ES-I3 (cell line): ENCODE measurements around the gene CCNYL1.
"Not testable (repeated sequence)": the region's sequence is repeated elsewhere in the genome, so short reads cannot be mapped to it uniquely, and the experiment has no call there.

Experiments
- H3K36me3 ChIP-seq: 2 replicates; pipeline ENCODE4 v1.6.1; 2013; ENCODE audit warnings: mild to moderate bottlenecking, low read length, control low read depth, moderate library complexity; ENCODE audit not compliant: insufficient read depth
- H3K4me1 ChIP-seq: 2 replicates; pipeline ENCODE4 v1.6.1; 2013; ENCODE audit warnings: mild to moderate bottlenecking, control low read depth, low read length; ENCODE audit not compliant: insufficient read depth
- H3K9ac ChIP-seq: 2 replicates; pipeline ENCODE4 v1.6.1; 2013; ENCODE audit warnings: low read depth, mild to moderate bottlenecking, low read length, moderate library complexity
- H3K9me3 ChIP-seq: 2 replicates; pipeline ENCODE4 v1.6.1; 2013; ENCODE audit warnings: mild to moderate bottlenecking, low read length, moderate library complexity; ENCODE audit not compliant: control insufficient read depth, insufficient read depth

Gene CCNYL1

DNA sequence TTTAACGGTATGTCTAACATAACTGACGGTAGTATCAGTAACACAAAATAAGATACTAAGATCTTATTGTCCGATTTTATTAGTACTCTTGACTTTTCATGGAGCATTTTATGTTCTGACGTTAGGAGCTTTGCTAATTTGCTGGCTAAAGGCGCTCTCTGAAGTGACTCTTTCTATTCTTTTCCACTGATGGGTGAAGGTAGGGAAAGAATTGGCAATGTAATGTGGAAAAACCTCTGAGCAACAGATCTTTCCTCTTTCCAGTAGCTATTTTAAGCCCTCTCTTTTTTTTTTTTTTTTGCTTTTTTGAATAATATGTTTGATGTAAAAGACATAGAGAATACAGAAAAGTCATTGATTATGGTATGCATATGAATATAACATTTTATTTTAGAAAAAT, 4.6 kb downstream of the CCNYL1 start:
- Histone ChIP-seq H3K36me3 (no peaks in the 10 kb centered on the region), H3K9me3 (no peaks in the 10 kb centered on the region), H3K9ac (no peak overlapping the region), H3K4me1 (0 out of 2 replicates have a peak, but pooled peaks cover 6% of the 10 kb centered on the region)

DNA sequence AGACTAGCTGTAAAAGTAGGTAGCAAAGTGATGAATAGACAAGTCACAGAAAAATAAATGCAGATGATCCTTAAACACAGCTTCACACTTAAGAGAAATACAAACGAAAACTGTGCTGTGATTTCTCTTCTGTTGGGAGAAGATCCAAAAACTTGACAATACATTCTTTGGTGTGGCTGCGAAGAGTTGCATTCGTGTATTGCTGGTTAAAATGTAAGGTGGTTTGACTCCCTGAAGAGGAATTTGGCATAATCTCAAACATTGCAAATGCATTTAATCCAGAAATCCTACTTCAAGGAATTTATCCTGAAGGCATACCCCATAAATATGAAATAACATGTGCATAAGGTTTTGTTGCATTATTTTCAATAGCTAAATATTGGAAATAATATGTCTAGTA, 7.1 kb downstream of the CCNYL1 start:
- H3K9ac ChIP-seq: no peak overlapping the region
- no peaks in the 10 kb centered on the region for H3K9me3 ChIP-seq
- 0 out of 2 replicates have a peak, but pooled peaks cover 6% of the 10 kb centered on the region for H3K4me1 ChIP-seq
- H3K36me3 ChIP-seq: no peaks in the 10 kb centered on the region

DNA sequence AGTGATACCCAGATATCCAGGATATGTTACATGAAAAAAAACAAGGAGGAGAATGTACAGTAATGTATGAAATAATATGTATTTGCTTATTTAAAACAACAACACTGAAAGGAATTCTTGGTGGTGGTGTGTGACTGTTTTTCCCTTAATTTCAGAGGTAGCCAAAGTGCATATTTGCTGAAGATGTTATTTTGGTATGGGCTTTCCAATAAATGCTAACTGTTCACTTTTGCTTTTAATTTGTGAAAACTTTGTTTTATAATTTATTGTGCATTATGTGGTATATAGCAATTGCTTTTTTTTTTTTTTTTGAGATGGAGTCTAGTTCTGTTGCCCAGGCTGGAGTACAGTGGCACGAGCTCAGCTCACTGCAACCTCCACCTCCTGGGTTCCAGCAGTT, 7.6 kb downstream of the CCNYL1 start:
- Histone ChIP-seq H3K9me3 (no peaks in the 10 kb centered on the region), H3K9ac (no peak overlapping the region), H3K36me3 (no peaks in the 10 kb centered on the region), H3K4me1 (0 out of 2 replicates have a peak, but pooled peaks cover 6% of the 10 kb centered on the region)

DNA sequence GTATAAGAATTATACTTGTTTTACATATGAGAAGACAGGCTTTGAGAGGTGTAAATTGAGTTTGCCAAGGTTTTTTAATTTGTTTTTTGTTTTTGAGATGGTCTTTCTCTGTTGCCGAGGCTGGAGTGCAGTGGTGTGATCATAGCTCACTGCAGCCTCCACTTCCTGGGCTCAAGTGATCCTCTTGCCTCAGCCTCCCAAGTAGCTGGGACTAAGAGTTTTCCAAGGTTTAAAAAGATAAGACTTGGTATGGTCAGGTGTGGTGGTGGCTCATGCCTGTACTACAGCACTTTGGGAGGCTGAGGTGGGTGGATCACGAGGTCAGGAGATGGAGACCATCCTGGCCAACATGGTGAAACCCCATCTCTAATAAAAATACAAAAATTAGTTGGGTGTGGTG, 8.2 kb downstream of the CCNYL1 start:
- not testable (repeated sequence) for H3K9me3 ChIP-seq, H3K4me1 ChIP-seq, H3K36me3 ChIP-seq

DNA sequence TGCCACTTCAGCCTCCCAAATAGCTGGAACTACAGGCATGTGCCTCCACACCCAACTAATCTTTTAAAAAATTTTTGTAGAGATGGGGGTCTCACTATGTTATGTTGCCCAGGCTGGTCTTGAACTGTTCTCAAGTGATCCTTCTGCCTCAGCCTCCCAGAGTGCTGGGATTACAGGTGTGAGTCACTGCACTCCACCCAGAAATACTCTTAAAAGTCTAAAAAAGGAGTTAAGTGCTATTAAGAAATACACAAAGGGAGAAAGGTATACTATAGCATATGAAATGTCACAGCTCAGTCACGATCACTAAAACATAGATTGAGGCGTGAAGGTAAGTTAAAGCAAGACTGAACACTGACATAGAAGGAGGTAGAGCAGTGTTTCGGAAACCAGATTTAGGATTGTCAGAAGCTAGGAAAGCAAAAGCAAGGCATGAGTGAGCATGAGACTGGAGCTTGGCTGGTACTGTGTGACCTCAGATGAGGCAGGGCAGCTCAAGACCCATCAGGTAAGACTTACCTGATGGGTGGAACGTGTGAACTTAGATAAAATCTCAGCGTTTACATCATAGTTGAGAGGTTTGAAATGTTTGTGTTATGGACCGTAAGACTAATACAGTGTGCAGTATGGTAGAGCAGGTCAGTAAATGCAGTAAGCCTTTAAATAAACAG, 9.2 kb downstream of the CCNYL1 start:
- Histone ChIP-seq H3K36me3 (no peaks in the 10 kb centered on the region), H3K9ac (no peak overlapping the region), H3K9me3 (no peaks in the 10 kb centered on the region), H3K4me1 (0 out of 2 replicates have a peak, but pooled peaks cover 6% of the 10 kb centered on the region)

More for the DNA sequence above, 8.2 kb downstream of the CCNYL1 start:
- not testable (repeated sequence) for H3K9ac ChIP-seq

DNA sequence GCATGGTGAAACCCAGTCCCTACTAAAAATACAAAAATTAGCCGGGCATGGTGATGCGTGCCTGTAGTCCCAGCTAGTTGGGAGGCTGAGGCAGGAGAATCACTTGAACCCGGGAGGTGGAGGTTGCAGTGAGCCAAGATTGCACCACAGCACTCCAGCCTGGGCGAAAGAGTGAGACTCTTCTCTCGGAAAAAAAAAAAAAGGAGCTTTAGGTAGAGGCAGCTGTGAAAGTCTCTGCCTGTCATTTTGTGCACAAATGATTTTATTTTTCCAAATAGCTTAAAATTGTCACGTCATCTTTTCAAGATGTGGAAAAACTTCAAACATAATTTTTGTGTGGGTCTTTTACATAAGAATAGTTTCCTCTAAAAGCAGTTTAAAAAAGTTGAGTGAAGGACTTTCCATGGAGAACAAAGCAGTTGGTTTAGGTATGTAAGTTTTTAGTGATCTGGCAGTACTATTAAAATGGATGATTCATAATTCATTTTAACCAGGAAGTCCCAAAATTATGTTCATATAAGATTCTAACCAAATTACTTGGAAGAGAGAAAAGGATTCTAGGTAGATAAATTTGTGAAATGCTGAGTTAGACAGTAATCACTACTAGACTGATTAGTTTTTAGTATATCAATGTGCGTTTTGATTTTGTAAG, 11.5 kb downstream of the CCNYL1 start:
- no peak overlapping the region for H3K9ac ChIP-seq
- no peaks in the 10 kb centered on the region for H3K9me3 ChIP-seq
- H3K4me1 ChIP-seq: 0 out of 2 replicates have a peak, but pooled peaks cover 6% of the 10 kb centered on the region
- H3K36me3 ChIP-seq: no peaks in the 10 kb centered on the region; the same call in 1 of the 2 replicates

DNA sequence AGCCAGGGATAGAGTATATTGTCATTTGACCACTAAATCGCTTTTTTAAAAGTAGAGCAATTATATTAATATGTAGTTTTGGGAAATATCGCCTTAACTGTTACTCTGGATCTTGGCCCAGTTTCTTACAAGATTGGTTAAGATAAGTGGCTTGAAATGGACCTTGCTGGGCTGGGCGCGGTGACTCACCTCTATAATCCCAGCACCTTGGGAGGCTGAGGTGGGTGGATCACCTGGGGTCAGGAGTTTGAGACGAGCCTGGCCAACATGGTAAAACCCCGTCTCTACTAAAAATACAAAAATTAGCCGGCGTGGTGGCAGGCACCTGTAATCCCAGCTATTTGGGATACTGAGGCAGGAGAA, 12.0 kb downstream of the CCNYL1 start:
- H3K4me1 ChIP-seq, H3K9ac ChIP-seq: not testable (repeated sequence)

DNA sequence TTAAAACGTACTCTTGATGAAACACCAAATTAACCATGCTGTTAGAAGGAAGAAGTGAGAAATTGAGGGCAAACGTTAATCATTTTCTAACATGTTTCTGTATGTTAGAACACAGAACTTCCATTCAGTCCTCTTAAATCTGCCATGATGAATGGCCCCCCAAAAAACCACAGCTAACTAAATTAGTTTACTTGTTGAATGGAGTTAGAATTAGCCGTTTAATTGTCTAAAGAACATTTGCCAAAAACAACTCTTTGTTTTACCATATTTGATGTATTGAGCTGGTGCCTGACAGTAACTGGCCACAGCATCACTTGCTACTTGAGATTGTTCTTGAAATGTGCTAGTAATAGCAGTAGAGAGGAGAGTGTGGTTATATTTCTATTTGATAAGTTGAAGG, 12.7 kb downstream of the CCNYL1 start:
- Histone ChIP-seq H3K36me3 (no peaks in the 10 kb centered on the region; the same call in 1 of the 2 replicates), H3K4me1 (0 out of 2 replicates have a peak, but pooled peaks cover 6% of the 10 kb centered on the region), H3K9me3 (no peaks in the 10 kb centered on the region), H3K9ac (no peak overlapping the region)

More for the DNA sequence above, 12.0 kb downstream of the CCNYL1 start:
- not testable (repeated sequence) for H3K36me3 ChIP-seq, H3K9me3 ChIP-seq

DNA sequence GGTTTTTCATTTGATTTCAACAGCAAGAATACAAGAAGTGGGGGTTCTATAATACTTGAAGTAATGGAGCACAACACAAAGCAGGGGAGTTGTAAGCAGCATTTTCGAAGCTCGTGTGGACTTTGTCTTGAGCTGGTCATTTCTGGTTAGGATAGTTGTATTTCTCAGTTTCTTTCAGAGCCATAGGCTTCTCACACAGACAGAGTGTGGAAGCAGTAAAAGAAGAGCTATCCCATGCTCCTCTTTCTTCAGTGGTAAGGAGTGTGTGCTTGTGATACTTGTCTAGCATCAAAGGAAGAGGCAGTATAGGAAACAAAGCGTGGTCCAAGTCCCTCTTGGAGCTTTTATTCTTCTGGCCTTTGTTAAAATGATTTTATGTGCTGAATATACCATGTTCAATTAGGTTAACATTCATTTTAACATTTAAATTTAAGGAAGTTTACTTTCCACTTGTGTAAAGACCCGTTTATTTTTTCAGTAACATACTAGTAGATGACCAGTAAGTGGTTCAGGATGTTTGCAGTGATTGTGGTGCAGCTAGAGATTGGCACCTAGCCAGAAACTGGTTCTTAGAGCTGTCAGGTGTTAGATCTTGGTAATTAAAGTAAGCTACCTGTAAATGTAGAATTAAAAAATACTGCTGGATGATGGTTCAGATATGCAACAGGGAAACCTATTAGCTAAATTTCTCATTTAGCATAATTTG, 14.6 kb downstream of the CCNYL1 start:
- no peaks in the 10 kb centered on the region for H3K9me3 ChIP-seq
- no peak overlapping the region for H3K9ac ChIP-seq
- H3K4me1 ChIP-seq: peaks cover 3% of the 10 kb centered on the region
- no peaks in the 10 kb centered on the region; the same call in 1 of the 2 replicates for H3K36me3 ChIP-seq

DNA sequence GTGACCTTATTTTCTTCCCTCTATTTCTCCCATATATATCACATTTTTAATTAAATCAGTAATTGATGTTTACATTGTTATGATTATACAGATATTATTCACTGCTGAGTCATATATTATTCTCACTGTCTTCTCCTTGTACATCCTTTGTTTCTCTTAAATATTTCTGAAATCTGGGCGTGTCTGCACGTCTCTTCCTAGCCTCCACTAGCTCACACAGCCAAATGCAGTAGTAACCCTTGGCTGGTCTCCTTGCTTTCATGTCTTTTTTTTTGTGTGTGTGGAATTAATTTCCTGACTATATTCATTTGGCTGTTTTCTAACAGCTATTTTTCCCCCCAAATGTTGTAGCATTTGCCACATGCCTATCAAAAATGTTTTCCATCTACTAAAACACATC, 15.8 kb downstream of the CCNYL1 start:
- no peaks in the 10 kb centered on the region for H3K9me3 ChIP-seq
- H3K36me3 ChIP-seq: no peaks in the 10 kb centered on the region; the same call in 1 of the 2 replicates
- peaks cover 3% of the 10 kb centered on the region for H3K4me1 ChIP-seq
- H3K9ac ChIP-seq: no peak overlapping the region

DNA sequence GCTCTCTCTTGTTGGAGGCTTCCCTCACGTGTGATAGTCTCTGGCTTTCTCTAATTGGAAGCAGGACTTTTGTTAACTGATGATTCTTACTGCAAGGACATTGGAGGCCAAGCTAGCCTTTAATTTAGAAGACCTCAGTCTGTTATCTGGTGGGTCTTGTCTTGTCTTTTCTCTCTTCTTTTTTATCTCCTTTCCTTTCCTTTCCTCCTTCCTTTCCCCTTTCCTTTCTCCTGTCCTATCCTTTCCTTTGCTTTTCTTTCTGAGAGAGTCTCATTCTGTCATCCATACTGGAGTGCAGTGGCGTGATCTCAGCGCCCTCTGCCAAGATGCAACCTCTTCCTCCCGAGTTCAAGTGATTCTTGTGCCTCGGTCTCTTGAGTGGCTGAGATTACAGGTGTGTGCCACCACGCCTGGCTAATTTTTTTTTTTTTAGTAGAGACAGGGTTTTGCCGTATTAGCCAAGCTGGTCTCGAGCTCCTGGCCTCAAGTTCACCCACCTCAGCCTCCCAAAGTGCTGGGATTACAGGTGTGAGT, 18.1 kb downstream of the CCNYL1 start:
- H3K9ac ChIP-seq: no peak overlapping the region
- peaks cover 3% of the 10 kb centered on the region for H3K4me1 ChIP-seq
- no peaks in the 10 kb centered on the region for H3K9me3 ChIP-seq

DNA sequence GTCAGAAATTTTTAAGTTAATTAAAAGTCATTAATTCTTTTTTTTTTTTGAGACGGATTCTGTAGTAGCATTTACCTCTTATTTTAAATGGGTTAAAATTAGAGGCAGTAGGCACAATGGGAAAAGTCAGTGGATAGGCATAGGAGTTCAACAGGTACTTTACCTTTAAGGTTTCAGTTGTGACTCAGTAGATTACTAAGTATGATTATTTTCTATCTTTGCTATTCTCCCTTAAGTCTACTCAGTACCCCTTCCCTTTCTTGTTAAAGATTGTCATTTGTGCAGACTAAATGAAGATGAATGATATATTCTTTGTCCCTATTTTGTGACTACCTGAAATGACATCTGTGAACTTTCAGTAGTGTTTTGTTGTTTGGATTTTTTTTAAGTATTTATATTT, 19.7 kb downstream of the CCNYL1 start:
- H3K4me1 ChIP-seq: peaks cover 3% of the 10 kb centered on the region
- H3K36me3 ChIP-seq: peaks cover 3% of the 10 kb centered on the region; the same call in 1 of the 2 replicates
- no peaks in the 10 kb centered on the region for H3K9me3 ChIP-seq
- no peak overlapping the region for H3K9ac ChIP-seq

More for the DNA sequence above, 18.1 kb downstream of the CCNYL1 start:
- no peaks in the 10 kb centered on the region; the same call in 1 of the 2 replicates for H3K36me3 ChIP-seq

DNA sequence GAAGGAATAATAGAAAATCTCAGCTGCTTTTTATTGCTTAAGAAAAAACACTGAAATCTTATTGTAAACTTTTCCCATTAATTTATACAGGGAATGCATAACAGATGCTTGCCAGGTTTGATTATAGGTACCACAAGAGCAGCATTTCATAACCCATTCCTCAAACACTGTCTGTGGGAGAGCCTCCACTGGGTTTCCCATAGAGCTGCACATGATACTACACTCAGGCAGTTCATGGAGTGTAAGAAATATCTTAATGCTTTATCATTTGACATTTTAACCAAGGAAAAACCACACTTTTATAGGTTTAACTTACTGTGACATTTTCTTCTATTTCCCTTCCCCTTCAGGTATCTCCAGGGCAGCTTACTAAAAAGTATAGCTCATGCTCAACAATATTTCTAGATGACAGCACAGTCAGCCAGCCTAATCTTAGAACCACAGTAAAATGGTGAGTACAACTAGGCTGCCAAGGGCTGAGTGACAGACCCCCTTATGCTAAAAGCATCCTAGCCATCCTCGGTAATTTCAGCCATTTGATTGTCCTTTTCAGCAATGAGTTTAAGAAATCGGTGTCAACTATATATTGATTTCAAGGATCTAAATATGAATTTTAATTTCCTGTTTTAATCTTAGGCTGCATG, 22.3 kb downstream of the CCNYL1 start:
- H3K4me1 ChIP-seq: peaks cover 3% of the 10 kb centered on the region
- peaks cover 3% of the 10 kb centered on the region; the same call in 1 of the 2 replicates for H3K36me3 ChIP-seq
- H3K9ac ChIP-seq: no peak overlapping the region
- H3K9me3 ChIP-seq: no peaks in the 10 kb centered on the region

DNA sequence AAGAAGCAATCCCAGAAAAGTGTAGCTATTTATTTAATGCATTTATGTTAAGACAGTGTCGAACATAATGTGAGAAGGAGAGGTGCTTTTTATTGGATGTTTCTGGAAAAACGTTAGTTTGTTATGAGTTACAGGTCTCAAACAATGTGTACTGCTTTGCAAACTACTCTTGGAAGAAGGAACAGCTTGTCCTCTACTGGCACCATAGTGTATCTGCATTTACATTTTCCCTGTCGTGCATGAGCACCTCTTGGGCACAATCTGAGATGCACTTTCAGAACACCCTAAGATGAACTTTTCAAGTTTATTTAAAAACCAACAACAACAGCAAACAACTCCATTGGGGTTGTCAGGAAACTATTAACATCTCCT, 22.8 kb downstream of the CCNYL1 start:
- H3K9ac ChIP-seq: no peak overlapping the region
- peaks cover 3% of the 10 kb centered on the region; the same call in 1 of the 2 replicates for H3K36me3 ChIP-seq
- H3K9me3 ChIP-seq: no peaks in the 10 kb centered on the region
- peaks cover 3% of the 10 kb centered on the region for H3K4me1 ChIP-seq
